Measurements from ENCODE around the gene ENPP3.

The ENPP3 gene

DNA sequence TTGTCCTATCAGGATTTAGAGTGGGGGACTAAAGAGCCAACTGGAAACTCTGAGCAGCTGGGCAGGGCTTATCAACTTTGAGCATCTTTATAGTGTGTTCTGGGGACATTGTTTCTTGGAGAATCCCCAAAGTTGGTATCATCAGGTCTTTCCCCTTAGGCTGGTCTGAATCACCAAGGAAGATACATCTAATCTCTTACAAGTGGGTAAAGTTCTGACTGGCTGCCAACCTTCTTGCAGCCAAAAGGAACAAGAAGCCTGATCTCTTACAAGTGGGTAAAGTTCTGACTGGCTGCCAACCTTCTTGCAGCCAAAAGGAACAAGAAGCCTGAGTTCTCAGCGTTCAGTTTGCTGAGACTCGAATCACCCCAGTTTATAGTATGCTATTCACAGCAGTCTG lies 7.5 kb upstream of the ENPP3 start:
- DNase-seq (ENCODE audit: extremely low read depth, low read depth): no peak
- TF ChIP-seq, protein P1, sequence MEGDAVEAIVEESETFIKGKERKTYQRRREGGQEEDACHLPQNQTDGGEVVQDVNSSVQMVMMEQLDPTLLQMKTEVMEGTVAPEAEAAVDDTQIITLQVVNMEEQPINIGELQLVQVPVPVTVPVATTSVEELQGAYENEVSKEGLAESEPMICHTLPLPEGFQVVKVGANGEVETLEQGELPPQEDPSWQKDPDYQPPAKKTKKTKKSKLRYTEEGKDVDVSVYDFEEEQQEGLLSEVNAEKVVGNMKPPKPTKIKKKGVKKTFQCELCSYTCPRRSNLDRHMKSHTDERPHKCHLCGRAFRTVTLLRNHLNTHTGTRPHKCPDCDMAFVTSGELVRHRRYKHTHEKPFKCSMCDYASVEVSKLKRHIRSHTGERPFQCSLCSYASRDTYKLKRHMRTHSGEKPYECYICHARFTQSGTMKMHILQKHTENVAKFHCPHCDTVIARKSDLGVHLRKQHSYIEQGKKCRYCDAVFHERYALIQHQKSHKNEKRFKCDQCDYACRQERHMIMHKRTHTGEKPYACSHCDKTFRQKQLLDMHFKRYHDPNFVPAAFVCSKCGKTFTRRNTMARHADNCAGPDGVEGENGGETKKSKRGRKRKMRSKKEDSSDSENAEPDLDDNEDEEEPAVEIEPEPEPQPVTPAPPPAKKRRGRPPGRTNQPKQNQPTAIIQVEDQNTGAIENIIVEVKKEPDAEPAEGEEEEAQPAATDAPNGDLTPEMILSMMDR (IDR thresholded peaks at IDR 0.05; ENCODE audit: low read depth, low read length, missing control alignments): no peak
- H3K4me3 ChIP-seq (replicated peaks; ENCODE audit: low read depth, low read length): no peak overlapping the region

DNA sequence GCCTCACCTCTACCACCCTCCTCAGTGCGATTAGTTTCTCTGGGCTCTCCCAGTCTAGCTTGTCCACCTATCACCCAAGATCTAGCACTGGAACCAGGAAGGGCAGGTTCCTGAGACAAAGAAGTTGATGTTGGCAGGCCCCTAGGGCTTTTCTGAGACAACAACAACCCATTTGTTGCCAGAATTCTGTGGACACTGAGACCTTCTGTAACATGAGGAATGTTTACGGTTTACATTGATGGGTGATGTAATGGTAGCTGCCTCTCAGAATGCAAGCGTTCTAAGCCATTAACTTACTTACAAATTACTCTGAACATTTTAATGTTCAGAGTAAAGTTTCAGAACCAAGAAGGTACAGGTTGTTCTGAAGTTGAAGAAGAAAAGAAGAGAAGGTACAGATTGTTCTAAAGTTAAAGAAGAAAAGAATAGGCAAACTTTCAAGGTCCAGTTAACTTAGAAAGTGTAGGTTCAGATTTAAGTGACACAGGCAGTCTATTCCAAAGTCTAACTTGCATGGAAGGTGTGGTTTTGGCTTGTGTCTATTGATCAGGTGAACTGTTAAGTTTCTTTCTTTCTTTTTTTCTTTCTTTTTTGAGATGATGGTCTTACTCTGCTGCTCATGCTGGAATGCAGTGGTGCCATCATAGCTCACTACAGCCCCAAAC lies 5.3 kb upstream of the ENPP3 start:
- DNase-seq (ENCODE audit: extremely low read depth, low read depth): no peak
- TF ChIP-seq, protein P1 (IDR thresholded peaks at IDR 0.05; ENCODE audit: low read depth, low read length, missing control alignments): no peak
- no peak overlapping the region for H3K4me3 ChIP-seq (replicated peaks; ENCODE audit: low read depth, low read length)

DNA sequence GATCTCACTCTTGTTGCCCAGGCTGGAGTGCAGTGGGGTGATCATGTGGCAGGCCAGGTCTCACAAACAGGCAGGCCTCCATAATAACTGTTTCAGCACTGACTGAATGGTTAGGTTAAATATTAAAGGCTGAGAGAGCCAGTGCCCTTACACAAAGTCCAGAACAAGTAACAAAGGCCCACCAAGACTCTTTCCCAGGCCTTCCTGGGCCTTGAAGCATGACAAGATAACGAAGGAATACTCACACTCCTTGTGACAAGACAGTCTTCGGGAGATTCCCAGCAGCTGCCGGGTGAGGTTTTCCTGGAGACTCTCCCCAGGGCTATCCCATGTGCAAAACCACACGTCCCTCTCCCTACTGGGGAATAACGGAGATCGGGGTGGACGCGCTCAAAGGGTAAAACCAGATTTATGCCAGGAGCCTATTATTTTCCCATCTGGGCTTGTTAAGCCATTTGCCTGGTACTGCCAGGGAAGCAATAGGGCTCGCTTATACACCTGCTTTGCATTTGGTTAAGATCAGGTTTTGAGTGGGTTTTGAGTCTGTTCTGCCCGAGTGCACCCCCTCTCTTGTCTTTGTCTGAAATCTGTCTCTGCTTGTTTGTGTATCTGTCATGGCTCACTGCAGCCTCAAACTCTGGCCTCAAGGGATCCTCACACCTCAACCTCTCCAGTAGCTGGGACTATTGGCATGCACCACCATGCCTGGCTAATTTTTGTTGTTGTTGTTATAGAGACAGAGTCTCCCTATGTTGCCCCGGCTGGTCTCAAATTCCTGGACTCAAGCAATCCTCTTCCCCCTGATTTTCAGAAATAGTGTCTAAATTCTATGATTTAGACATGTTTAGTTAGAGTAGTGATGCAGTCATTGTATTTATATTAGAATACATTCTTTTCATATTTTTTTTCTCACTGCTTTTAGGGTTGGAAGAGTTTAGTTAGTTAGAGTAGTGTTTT lies 1.4 kb upstream of the ENPP3 start:
- no peak overlapping the region for H3K4me3 ChIP-seq (replicated peaks; ENCODE audit: low read depth, low read length)
- DNase-seq (ENCODE audit: extremely low read depth, low read depth): no peak

DNA sequence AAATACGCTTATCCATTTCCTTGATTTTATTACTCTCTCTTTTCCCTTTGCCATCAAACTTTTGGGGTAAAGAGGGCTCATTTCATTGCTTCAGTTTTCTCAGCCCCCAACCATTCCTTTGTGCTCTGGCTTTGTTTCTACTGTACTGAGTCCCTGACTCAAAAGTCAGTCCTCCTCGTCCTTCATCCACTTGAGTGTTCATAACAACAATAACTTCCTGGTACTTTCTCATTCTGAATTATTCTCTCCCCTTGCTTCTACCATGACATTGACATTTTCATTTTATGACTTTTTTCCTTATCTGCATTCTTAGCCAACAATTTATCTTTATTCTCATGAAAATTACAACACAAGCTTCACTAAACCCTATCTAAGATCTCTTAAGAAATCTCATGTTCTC lies 911 bp downstream of the ENPP3 start:
- DNase-seq (ENCODE audit: extremely low read depth, low read depth): no peak
- H3K4me3 ChIP-seq (replicated peaks; ENCODE audit: low read depth, low read length): no peak overlapping the region
- TF ChIP-seq, protein P1 (IDR thresholded peaks at IDR 0.05; ENCODE audit: low read depth, low read length, missing control alignments): no peak

More for the DNA sequence above, 1.4 kb upstream of the ENPP3 start:
- TF ChIP-seq, protein P1 (IDR thresholded peaks at IDR 0.05; ENCODE audit: low read depth, low read length, missing control alignments): no peak

DNA sequence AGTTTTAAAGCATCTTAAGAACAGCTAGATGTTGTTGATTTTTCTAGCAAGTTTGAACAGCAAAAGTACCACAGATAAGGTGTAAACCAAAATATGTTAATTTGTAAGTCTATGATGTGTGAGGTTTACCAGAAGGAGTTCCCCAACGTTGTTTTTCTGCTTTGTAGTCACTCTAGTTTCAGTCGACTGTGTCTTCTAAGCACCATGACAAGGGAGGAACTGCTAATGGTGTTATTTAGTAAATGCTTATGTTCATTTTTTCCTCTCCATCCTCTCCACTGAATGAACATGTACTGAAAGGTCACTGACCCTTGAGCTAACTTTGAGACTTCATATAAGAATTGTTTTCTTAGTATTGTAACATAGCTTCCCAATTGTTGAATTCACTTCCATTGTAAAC lies 3.0 kb downstream of the ENPP3 start:
- TF ChIP-seq, protein P1 (IDR thresholded peaks at IDR 0.05; ENCODE audit: low read depth, low read length, missing control alignments): no peak
- no peak for DNase-seq (ENCODE audit: extremely low read depth, low read depth)
- no peak overlapping the region for H3K4me3 ChIP-seq (replicated peaks; ENCODE audit: low read depth, low read length)

DNA sequence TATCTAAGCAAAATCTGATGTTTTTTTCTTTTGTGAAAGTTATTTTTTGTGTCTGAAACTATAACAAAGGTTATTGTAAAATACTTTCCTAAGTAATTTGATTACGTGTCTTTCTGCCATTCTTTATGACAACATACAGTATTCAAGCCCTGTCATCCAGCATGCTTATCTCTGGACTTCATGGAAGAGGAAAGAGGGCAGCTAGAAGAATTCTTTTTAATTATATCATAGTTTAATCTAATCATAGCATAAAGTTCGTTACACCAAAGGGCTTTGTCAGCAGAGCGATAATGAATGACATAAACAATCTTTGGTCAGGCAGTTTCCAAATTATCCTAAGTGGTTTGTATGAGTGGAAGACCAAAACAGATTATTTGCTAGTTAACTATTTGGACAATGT lies 3.5 kb downstream of the ENPP3 start:
- no peak overlapping the region for H3K4me3 ChIP-seq (replicated peaks; ENCODE audit: low read depth, low read length)
- TF ChIP-seq, protein P1 (IDR thresholded peaks at IDR 0.05; ENCODE audit: low read depth, low read length, missing control alignments): no peak
- no peak for DNase-seq (ENCODE audit: extremely low read depth, low read depth)

Data from HFF-Myc (cell line).